ENCODE results near the gene GOLGA7B.
"Not testable (repeated sequence)": the region's sequence is repeated elsewhere in the genome, so short reads cannot be mapped to it uniquely, and the experiment has no call there.

The GOLGA7B gene

GRCh38 chr10:97831259-97831658, 18.4 kb upstream of the GOLGA7B start:
- DNase-seq (ENCODE audit: low read depth in 2 of 2), result no peak

DNA sequence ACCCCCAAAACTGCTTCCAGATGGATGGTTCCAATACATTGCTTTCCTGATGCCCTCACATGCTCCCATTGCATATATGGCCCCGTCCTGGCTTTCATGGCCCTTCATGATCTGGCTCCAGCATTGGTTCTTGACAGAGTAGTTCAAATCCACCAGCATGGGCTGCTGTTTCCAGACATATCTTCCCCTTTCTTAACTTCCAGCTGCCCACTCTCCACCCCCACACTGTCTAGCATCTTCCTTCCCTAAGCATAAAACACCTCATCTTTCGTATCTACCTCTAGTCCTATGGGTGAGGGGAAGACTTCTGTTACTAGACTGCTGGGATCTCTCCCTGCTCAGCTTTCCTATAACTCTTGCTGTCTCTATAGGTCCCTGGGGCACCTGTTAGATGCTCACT, 13.2 kb upstream of the GOLGA7B start:
- no peak for DNase-seq (ENCODE audit: low read depth in 2 of 2)

- no peak for DNase-seq (ENCODE audit: low read depth in 2 of 2)
These were observed 11.6 kb upstream of the GOLGA7B start for GRCh38 chr10:97838091-97838490.

GRCh38 chr10:97841166-97841565, 8.5 kb upstream of the GOLGA7B start:
- not testable (repeated sequence) for DNase-seq (ENCODE audit: low read depth in 2 of 2)

- not testable (repeated sequence) for DNase-seq (ENCODE audit: low read depth in 2 of 2)
These were observed 7.5 kb upstream of the GOLGA7B start for GRCh38 chr10:97842114-97842513.

DNA sequence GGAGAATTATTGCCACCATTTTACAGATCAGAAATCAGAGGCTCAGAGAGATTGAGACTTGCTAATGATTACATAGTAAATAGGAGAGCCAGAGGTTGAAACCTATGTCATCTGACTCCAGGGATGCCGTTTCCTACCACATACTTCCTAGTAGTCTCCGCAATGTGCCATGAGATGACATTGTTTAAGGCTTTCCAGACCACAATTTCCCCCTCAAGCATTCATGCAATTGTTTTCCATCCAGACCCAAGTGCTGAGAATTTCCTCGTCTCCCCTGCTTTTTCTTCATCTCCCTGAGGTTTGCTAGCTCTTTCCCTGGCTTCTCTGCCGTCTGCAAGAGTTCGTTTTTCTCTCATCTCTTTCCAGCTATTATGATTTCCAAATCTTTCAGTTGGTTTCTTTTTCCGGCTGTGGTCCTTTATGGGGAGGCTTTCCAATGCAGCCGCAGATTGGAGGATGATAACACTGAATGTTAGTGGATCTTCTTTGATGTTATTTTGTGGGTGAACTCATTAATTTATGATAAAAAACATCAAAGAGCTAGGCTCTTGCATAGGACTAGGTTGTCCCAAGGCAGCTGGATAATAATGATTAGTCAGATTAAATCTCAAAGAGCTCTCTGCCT, 6.9 kb upstream of the GOLGA7B start:
- no peak for DNase-seq (ENCODE audit: low read depth in 2 of 2)

DNA sequence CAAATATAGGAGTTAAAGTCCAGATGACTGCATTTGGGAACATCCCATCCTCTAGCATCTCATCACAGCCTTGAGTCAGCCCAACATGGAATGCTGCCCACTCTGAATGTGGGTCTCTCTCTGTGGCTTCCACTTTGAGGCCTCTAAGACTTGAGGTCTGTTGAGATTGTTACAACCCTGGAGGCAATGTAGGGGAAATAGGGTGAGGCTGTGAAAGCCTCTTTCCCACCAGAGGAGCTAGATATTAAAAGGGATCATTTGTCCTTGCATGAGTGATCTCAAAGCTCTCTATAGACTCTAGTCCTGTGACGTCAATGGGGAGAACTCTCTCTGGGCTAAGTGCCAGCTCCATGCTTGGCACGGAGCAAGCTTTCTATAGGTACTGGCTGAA, 6.4 kb upstream of the GOLGA7B start:
- no peak for DNase-seq (ENCODE audit: low read depth in 2 of 2)

DNA sequence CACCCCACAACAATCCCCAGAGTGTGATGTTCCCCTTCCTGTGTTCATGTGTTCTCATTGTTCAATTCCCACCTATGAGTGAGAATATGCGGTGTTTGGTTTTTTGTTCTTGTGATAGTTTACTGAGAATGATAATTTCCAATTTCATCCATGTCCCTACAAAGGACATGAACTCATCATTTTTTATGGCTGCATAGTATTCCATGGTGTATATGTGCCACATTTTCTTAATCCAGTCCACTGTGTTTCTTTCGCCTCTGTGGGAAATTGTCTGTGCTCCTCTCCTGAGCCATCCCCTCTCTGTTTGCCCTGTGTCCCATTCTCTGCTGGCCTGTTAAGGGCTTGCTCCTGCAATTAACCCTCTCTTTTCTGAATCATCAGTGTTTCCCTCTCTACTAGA, 5.7 kb upstream of the GOLGA7B start:
- not testable (repeated sequence) for DNase-seq (ENCODE audit: low read depth in 2 of 2)

GRCh38 chr10:97844678-97845077, 5.0 kb upstream of the GOLGA7B start:
- DNase-seq (ENCODE audit: low read depth in 2 of 2), result no peak

GRCh38 chr10:97849103-97849686, 448 bp upstream of the GOLGA7B start:
- DNase-seq (ENCODE audit: low read depth in 2 of 2), result no peak

DNA sequence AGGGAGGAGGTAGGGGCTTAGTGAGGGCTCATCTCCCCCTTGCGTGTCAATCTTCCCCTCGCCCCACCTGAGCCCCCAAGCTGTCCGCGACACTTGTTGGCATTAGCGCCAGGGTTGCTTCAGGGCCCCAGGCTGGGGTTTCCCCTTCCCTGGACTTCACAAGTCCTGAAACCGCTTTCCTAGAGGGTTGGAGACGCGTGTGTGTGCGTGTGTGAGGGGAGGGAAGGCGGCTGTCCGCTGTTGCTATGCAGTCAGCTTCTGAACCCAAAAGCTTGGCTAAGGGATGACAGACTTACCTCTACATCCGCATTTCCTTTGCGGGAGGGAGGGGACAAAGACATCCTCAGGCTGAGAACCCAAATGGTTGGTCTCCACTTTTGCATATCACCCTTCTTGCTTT, 803 bp downstream of the GOLGA7B start:
- DNase-seq (ENCODE audit: low read depth in 2 of 2), result no peak

- no peak for DNase-seq (ENCODE audit: low read depth in 2 of 2)
These were observed 1.8 kb downstream of the GOLGA7B start for GRCh38 chr10:97851341-97852001.

GRCh38 chr10:97852277-97852676, 2.6 kb downstream of the GOLGA7B start:
- no peak for DNase-seq (ENCODE audit: low read depth in 2 of 2)

DNA sequence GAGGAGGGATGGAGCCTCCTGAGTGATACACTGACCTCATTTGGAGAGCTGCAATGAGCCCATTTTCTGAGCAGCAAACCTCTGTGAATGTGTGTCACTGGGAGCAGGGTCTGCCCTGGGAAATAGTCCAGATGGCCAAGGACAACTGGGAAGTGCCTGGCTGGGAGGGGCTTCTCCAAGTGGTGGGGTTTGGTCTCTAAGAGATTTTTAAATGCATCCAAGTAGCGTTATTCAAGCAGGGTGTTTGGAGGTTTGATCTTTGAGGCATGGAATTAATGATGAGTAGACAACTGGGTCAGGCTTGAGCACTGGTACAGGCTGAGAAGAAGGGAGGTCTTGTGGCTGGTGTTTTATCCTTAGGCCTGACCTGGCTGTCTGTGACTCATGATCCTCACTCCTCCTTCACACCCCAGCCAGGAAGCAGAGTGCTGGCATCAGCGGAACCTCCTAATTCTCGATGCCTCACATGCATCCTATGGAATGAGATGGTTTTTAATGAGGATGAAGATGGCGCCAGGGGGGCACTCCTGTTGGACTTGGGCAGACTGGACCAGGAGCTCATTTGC, 3.3 kb downstream of the GOLGA7B start:
- DNase-seq (ENCODE audit: low read depth in 2 of 2), result no peak

DNA sequence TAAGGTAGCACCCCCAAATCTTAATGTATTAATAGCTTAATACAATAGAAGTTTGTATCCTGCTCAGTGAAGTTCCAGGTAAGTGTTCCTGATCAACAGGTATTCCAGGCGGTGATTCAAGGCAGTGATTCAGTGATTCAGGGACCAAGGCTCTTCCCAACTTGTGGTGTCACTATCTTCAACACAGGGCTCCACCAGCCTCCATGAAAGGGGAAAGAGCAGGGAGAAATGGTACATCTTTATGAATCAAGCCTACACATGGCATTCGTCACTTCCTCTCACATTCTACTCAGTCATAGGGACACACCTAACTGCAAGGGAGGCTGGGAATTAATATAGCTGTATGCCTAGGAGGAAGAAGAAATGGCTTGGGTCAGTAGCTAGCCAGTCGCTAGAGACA, 5.1 kb downstream of the GOLGA7B start:
- no peak for DNase-seq (ENCODE audit: low read depth in 2 of 2)

GRCh38 chr10:97858001-97858439, 8.4 kb downstream of the GOLGA7B start:
- no peak for DNase-seq (ENCODE audit: low read depth in 2 of 2)

DNA sequence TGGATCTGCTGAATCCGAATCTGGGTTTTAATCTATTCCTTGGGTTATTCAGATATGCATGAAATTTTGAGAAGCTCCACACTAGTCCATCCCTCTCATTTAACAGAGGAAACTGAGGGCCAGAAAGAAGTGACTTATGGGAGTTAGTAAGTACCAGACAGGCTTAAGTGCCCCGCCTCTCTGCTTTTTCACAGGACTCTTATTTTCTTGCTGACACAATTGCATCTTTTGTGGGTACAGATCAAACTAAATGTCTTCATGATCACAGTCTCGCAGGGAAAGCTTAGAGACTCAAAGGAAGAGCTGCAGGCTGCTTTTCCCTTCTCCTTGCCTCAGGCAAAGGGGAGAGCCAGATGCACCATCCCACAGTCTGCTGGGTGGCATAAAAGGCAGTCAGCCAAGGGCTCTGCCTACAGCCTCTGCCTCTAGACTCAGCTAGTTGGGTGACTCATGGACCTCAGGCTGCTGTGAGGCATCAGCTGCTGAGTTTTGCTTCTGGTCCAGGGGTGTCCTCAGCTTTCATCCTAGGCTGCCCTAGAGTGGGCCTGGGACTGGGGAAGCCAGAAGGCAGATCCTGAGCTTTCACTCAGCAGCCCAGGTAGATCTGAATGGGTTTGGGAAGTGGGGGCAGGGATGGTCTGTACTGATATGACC, 11.6 kb downstream of the GOLGA7B start:
- no peak for DNase-seq (ENCODE audit: low read depth in 2 of 2)

- no peak for DNase-seq (ENCODE audit: low read depth in 2 of 2)
These were observed 12.3 kb downstream of the GOLGA7B start for GRCh38 chr10:97861924-97862323.

- DNase-seq (ENCODE audit: low read depth in 2 of 2), result no peak
These were observed 14.2 kb downstream of the GOLGA7B start for GRCh38 chr10:97863808-97864207.

GRCh38 chr10:97865488-97865887, 15.8 kb downstream of the GOLGA7B start:
- DNase-seq (ENCODE audit: low read depth in 2 of 2), result no peak

DNA sequence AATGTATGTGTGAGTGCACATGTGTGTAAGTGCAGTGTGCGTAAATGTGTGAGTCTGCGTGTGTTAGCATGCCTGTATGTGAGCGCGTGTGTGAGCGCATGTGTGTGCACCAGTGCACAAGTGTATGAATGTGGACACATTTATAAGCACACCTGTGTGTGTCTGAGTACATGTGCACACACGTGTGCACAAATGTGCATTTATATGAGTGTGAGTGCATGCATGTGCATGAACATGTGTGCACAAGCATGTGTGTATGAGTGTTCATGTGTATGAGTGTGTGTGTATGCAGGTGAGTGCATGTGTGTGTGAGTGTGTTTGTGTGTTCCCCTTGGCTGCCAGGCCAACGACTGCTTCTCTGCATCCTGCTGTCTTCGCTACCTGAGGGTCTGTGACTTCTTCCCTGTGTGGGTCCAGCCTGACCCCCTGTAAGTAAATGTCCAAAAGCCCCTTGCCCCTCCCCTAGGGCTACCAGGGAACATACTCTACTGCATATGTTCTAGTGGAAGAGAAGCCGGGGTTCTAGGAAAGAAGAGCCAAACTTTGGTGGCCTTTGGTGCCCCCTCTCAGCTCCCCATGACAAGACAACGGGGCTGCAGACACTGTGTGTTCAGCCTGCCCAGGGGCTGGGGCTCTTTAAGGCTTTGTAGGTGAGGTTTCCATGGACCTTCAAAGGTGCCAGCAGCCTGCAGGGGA, 17.0 kb downstream of the GOLGA7B start:
- DNase-seq (ENCODE audit: low read depth in 2 of 2), result no peak

Data from stimulated activated CD8-positive, alpha-beta memory T cell treated with anti-CD3 and anti-CD28 coated beads, Interleukin-2, amount 100 ng/mL, for 1 hour (primary cell).